HL-60 (cell line): ENCODE results near the gene AGO4.

Experiments
- CTCF ChIP-seq: IDR thresholded peaks from one replicate; pipeline ENCODE4 v1.5.1; 2011; ENCODE audit warnings: low read length, control low read depth, inconsistent platforms; ENCODE audit not compliant: insufficient read depth
- POLR2AphosphoS5 ChIP-seq: IDR thresholded peaks from 2 replicates; pipeline ENCODE4 v1.6.1; 2012; ENCODE audit warnings: low read depth
- REST ChIP-seq: IDR thresholded peaks from 2 replicates; pipeline ENCODE4 v1.6.1; 2012; ENCODE audit warnings: low read depth; ENCODE audit not compliant: insufficient replicate concordance

- no peak for TF ChIP-seq CTCF
- TF ChIP-seq POLR2AphosphoS5, result no peak
- TF ChIP-seq REST, result no peak
These were observed 38.0 kb downstream of the AGO4 start for GRCh38 chr1:35845766-35846165.
